Transverse colon (tissue), 4 donors: ENCODE results near the gene SLC38A10. TPM values are rescaled to one million over a fixed set of nuclear protein-coding genes. Genes with fewer than 3 reads are reported as not detected.

Experiments used
- DNase-seq: peaks from one replicate; pipeline ENCODE4 v3.0.0-alpha.2; 2019
- H3K27ac ChIP-seq, 4 donors: fragments of 200-600 bp; sonication (generic); 2 replicates each; pipeline ENCODE4 v1.5.1; 2016 to 2018; ENCODE audit warnings: inconsistent platforms in 4 of 4
- H3K27me3 ChIP-seq: fragments of 200-600 bp; sonication (generic); 2 replicates; pipeline ENCODE4 v1.5.1; 2017; ENCODE audit warnings: inconsistent platforms
- H3K36me3 ChIP-seq, 4 donors: fragments of 200-600 bp; sonication (generic); 2 replicates each; pipeline ENCODE4 v1.5.1; 2017 to 2019; ENCODE audit warnings: inconsistent platforms in 4 of 4
- H3K4me1 ChIP-seq, 4 donors: fragments of 200-600 bp; sonication (generic); 2 replicates each; pipeline ENCODE4 v1.5.1; 2017 to 2020; ENCODE audit warnings: inconsistent platforms in 4 of 4
- H3K4me3 ChIP-seq, 4 donors: fragments of 200-600 bp; sonication (generic); 1 replicate in 1 of 4; 2 replicates in 3 of 4; pipeline versions ENCODE4 v1.5.1 to v1.6.1; 2017 to 2019; ENCODE audit warnings: inconsistent platforms in 4 of 4
- H3K9me3 ChIP-seq, 2 donors: fragments of 200-600 bp; sonication (generic); 2 replicates each; pipeline ENCODE4 v1.5.1; 2017 to 2019; ENCODE audit warnings: inconsistent platforms in 2 of 2
- EP300 ChIP-seq: sonication (generic); formaldehyde crosslinking; IDR thresholded peaks from one replicate; pipeline ENCODE4 v1.6.1; 2017; ENCODE audit warnings: antibody characterized with exemption, low read depth
- POLR2A ChIP-seq: fragments of 450-650 bp; IDR thresholded peaks from one replicate; pipeline ENCODE4 v1.6.1; 2016; ENCODE audit warnings: antibody characterized with exemption, mild to moderate bottlenecking, moderate library complexity
- POLR2AphosphoS5 ChIP-seq, 3 donors: sonication (generic); formaldehyde crosslinking; IDR thresholded peaks; one replicate each; pipeline ENCODE4 v1.6.1; 2016; ENCODE audit warnings: antibody characterized with exemption in 3 of 3
- WGBS, 2 donors: methylation state at CpG; one replicate each; pipeline ENCODE4 v1.1.5; 2018; ENCODE audit warnings: low coverage in 1 of 2; 5-methylcytosine and 5-hydroxymethylcytosine counted together
- in situ Hi-C, 4 donors: fragments of 200-750 bp; cut with MboI; loops; one replicate each; pipeline versions ENCODE4 v1.15.0 to v1.15.1; 2017; ENCODE audit warnings: low sequenced_read_pairs in 3 of 4, low pct_ligation_motif_present in 1 of 4, low pct_unique_long_range_greater_than_20kb in 1 of 4
- intact Hi-C: fragments of 100-400 bp; cut with DNase I; formaldehyde crosslinking; loops from one replicate; pipeline ENCODE4 v1.15.1; 2023; ENCODE audit warnings: low total_unique reads
- total RNA-seq, 4 donors: library from RNA; depleted of rRNA; stranded (reverse); fragments of >200 nt; gene quantifications; one replicate each; pipeline ENCODE4 v1.1.0, GENCODE V29; 2016
- TF ChIP-seq, protein P1 (sequence below), 5 experiments: fragments of 200-600 bp in 3 of 5; fragments of 450-650 bp in 2 of 5; sonication (generic) in 3 of 5; IDR thresholded peaks; 1 replicate in 2 of 5; 2 replicates in 3 of 5; pipeline ENCODE4 v1.5.1; 2016 to 2017; ENCODE audit warnings: antibody characterized with exemption in 5 of 5, inconsistent platforms in 3 of 5, mild to moderate bottlenecking in 2 of 5, moderate library complexity in 1 of 5

Gene SLC38A10
- total RNA-seq, 4 donors from 2014 or later: 94.9 to 113 (median 98.9) TPM

DNA sequence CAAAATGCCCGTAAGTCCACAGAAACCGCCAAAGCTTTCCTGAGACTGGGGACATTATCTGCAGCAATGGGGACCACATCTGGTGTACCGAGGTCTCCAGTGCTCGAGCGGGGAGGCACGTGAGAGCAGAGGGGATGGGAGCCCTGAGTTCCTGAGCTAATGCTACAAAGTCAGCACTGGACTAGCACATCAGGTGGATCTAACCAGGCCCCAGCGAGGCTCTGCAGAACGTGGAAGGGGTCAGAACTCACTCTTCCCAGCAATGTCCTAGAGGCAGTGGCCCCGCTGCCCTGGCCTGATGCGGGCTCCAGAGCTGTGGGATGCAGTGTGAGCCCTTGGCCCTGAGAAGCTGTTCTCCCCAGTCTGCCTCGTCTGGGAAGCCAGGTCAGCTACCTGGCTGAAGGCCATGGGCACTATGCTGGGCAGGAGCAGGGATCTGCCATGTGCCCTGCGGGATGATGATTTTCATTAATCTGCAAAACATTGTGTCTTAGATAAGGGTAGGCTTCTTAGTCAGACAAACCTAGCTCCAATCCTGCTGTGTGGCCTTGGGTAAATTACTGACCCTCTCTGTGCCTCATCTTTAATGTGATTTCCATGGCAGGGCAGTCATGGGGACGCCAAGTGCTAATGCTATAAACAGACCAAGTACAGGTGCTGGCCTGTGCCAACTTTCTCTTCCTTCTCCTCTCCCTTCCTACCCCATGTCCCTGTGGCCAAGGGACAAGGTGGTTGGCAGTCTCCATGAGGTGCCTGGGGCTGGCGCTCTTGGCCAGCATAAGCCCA is 40.1 kb upstream of the SLC38A10 start:
- intact Hi-C loops: no loop called here
- H3K4me3 ChIP-seq: no peak overlapping the region
- no peaks in the 10 kb centered on the region for H3K9me3 ChIP-seq
- H3K27me3 ChIP-seq: no peaks in the 10 kb centered on the region
- WGBS, 2 donors: 84% methylated on average over 12 of the region's 14 CpGs; no CpG with 5 or more reads in 1 of the 2 donors
- in situ Hi-C loops: loop anchor here in 1 of 4 donors (10.0 kb wide), 1 partner anchor 60 kb away; the partner anchor contains the start of gene BAHCC1
- H3K27ac ChIP-seq: peak overlapping the region; percentile 35 to 50 (median 44)
- H3K4me1 ChIP-seq: peaks cover 19 to 65% (median 51%) of the 10 kb centered on the region in 4 donors
- no peak for DNase-seq
- no peaks in the 10 kb centered on the region for H3K36me3 ChIP-seq
- TF ChIP-seq POLR2AphosphoS5 (IDR thresholded peaks at IDR 0.05): no peak
- TF ChIP-seq POLR2A: no peak

DNA sequence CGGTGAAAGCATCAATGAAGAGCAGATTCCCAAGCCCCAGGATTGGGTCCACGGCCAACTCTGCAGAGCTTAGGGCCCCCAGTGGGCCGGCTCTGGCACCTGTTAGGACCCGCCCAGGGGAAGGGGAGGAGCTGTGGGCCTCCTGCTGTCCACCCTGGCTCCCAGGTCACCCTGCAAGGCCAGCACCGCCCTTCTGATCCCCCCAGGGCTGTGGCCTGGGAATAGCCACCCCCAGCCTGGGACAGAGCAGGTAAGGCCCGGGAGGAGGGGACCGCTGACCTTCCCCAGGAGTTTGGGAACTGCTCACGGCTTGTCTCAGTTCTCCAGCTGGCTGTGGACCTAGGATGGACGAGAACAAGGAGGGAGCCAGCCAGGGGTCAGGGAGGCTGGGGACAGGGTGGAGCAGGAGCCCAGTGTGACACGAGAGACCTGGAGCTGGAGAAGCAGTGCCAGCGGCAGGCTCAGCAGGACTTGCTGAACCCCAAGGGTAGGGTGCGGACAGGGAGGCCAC is 39.3 kb upstream of the SLC38A10 start:
- in situ Hi-C loops (loop anchor here in 1 of 4 donors (10.0 kb wide), 1 partner anchor 60 kb away; the partner anchor contains the start of gene BAHCC1), intact Hi-C loops (no loop called here)
- Histone ChIP-seq H3K9me3 (no peaks in the 10 kb centered on the region), H3K27me3 (no peaks in the 10 kb centered on the region), H3K4me3 (no peak overlapping the region), H3K36me3 (no peaks in the 10 kb centered on the region), H3K4me1 (peaks cover 21 to 65% (median 51%) of the 10 kb centered on the region in 4 donors), H3K27ac (no peak overlapping the region)
- WGBS, 2 donors: 73% methylated on average over 11 of the region's 12 CpGs; no CpG with 5 or more reads in 1 of the 2 donors
- DNase-seq: no peak
- TF ChIP-seq POLR2A: no peak
- TF ChIP-seq, protein P1, sequence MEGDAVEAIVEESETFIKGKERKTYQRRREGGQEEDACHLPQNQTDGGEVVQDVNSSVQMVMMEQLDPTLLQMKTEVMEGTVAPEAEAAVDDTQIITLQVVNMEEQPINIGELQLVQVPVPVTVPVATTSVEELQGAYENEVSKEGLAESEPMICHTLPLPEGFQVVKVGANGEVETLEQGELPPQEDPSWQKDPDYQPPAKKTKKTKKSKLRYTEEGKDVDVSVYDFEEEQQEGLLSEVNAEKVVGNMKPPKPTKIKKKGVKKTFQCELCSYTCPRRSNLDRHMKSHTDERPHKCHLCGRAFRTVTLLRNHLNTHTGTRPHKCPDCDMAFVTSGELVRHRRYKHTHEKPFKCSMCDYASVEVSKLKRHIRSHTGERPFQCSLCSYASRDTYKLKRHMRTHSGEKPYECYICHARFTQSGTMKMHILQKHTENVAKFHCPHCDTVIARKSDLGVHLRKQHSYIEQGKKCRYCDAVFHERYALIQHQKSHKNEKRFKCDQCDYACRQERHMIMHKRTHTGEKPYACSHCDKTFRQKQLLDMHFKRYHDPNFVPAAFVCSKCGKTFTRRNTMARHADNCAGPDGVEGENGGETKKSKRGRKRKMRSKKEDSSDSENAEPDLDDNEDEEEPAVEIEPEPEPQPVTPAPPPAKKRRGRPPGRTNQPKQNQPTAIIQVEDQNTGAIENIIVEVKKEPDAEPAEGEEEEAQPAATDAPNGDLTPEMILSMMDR (IDR thresholded peaks at IDR 0.05): no peak
- TF ChIP-seq EP300: no peak
- no peak for TF ChIP-seq POLR2AphosphoS5 (IDR thresholded peaks at IDR 0.05)

DNA sequence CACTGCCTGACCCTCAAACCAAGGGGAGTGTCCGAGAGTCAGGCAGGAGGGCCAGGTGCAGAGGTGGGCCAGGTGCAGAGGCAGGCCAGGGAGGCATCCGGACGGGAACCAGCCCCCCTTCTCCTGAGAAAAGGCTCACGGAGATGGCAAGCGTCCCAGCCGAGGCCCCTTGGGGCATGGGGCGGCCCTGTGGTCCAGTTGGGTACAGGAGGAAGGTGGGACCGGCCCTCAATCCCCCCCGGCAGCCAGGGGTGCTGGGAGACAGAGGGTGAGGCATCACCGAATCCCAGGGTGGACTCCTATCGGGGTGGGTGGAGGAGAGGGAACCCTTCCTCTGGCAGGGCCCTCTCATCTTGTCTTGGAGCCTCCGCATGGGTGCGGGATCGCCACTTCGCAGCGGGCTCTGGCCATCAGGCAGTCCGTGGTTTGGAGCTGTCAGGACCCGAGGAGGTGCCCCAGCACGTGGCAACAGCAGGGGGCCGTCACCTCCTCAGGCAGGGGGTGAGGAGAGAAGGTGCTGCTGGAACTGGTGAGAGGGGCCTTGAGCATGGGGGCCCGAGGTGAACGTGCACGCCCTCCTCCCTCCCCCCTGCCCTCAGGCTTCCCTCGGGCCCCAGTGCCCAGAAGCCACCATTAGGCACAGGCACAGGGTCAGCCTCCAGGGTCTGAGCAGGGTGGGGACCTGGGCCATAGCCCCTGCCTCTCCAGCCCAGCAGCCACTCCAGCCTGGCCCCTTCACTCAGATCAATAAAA is 38.7 kb upstream of the SLC38A10 start:
- in situ Hi-C loops: loop anchor here in 1 of 4 donors (10.0 kb wide), 1 partner anchor 61 kb away; the partner anchor contains the start of gene BAHCC1
- TF ChIP-seq POLR2A (no peak), EP300 (no peak), POLR2AphosphoS5 (IDR thresholded peaks at IDR 0.05) (no peak)
- TF ChIP-seq, protein P1 (IDR thresholded peaks at IDR 0.05): no peak
- intact Hi-C loops: no loop called here
- WGBS, 2 donors: 81% methylated on average over 21 of the region's 24 CpGs; no CpG with 5 or more reads in 1 of the 2 donors
- Histone ChIP-seq H3K27ac (no peak overlapping the region), H3K27me3 (no peaks in the 10 kb centered on the region), H3K4me1 (peaks cover 22 to 65% (median 51%) of the 10 kb centered on the region in 4 donors), H3K36me3 (no peaks in the 10 kb centered on the region), H3K4me3 (no peak overlapping the region), H3K9me3 (no peaks in the 10 kb centered on the region)
- DNase-seq: no peak

DNA sequence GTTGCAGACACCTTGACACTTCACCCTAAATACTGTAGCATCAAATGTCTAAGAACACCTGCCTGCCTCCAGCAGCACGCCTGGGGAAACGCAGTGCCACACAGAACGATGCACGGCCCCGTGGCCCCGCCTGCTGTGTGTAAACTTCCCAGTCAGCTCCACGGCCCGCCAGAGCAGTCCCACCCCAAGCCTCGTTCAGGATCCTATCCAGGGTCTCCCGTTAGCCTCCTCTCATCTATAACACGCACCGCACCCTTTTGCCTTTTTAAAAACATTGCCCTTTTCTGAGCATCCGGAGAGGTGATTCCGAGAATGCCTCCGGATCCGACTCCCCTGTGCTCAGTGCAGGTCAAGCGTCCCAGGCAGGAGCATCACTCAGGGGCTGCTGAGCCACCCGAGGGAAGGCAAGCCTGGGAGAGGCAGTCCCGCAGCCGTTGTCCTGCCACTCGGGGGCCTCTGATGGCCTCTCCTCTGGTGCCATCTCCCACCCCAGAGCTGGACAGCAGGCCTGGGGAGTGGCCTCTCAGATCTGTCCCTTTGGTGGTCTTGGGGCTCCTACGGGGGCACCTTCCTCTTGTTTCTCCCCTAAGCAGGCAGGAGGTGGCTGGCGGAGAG is 37.9 kb upstream of the SLC38A10 start:
- intact Hi-C loops: no loop called here

More for the DNA sequence above, 37.9 kb upstream of the SLC38A10 start:
- Histone ChIP-seq H3K4me1 (peaks cover 28 to 65% (median 55%) of the 10 kb centered on the region in 4 donors), H3K27ac (no peak overlapping the region), H3K4me3 (no peak overlapping the region), H3K27me3 (no peaks in the 10 kb centered on the region), H3K36me3 (no peaks in the 10 kb centered on the region), H3K9me3 (no peaks in the 10 kb centered on the region)
- TF ChIP-seq, protein P1 (IDR thresholded peaks at IDR 0.05): no peak
- TF ChIP-seq EP300 (no peak), POLR2AphosphoS5 (IDR thresholded peaks at IDR 0.05) (no peak), POLR2A (no peak)
- WGBS, 2 donors: 38 to 55% methylated on average over 15 to 23 of the region's 23 CpGs
- in situ Hi-C loops: loop anchor here in 1 of 4 donors (10.0 kb wide), 1 partner anchor 62 kb away; the partner anchor contains the start of gene BAHCC1
- DNase-seq: no peak
